OCI-LY7 (cell line): ENCODE measurements around the gene HMOX2.

Experiments used
- CTCF ChIP-seq: fragments of 200-600 bp; sonication (generic); conservative IDR thresholded peaks from 2 replicates; pipeline ENCODE4 v1.5.1; 2014; ENCODE audit warnings: mild to moderate bottlenecking, antibody characterized with exemption, low read length, moderate library complexity, mixed read lengths
- EZH2phosphoT487 ChIP-seq: fragments of 200-600 bp; sonication (generic); IDR thresholded peaks from 2 replicates; pipeline ENCODE4 v1.6.1; 2018; ENCODE audit warnings: low read depth, borderline replicate concordance, mild to moderate bottlenecking, mixed run types, antibody characterized with exemption, low read length, moderate library complexity, mixed read lengths

DNA sequence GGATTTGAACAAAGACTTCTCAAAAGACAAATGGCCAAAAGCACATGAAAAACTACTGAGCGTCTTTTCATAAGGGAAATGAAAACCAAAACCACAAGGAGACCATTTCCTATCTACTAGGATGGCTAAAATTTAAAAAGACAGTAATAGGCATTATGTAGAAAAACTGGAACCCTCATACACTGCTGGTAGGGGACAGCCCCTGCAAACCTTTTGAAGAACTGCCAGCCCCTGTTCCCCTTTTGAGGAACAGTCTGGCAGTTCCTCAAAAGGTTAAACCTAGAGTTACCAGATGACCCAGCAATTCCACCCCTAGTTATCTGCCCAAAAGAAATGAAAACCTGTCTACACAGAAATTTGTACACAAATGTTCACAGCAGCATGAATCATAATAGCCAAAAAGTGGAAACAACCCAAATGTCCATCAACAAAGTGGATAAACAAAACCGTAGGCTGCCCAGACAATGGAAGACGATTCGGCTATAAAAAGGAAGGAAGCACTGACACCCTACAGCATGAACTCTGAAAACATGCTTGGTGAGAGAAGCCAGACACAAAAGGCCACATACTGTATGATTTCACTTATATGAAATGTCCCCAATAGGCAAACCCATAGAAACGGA is 39.5 kb downstream of the HMOX2 start:
- no peak for TF ChIP-seq CTCF
- no peak for TF ChIP-seq EZH2phosphoT487
